ENCODE results near the gene OGG1.

Gene OGG1

DNA sequence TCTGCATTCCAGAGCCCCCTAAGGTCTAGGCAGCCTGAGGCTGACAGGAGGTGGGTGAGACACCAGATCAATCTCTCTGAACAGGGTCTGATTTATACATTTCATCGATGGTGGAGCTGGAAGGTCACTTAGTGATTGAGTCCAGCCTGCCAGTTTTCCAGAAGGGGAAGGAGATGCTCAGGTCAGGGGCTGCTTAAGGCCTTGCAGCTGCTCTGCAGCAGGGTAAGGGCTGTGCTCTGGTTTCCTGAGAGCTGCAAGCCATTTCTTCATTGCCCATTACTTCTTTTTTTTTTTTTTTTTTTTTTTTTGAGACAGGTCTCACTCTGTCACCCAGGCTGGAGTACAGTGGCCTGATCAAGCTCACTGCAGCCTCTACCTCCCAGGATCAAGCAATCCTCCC, 31.8 kb downstream of the OGG1 start:
- Histone ChIP-seq H4K20me1 (peaks cover 0 to 16% (median 0%) of the 10 kb centered on the region in 11 experiments; a peak in 6 of 22 replicates), H3K9ac (peak overlapping the region; percentile 20 to 80 (median 68); a peak in 19 of 22 replicates), H3K27ac (peak overlapping the region in 8 of 11 experiments; percentile 12 to 94 (median 36); a peak in 11 of 22 replicates), H3K27me3 (peaks cover 0 to 22% (median 0%) of the 10 kb centered on the region in 11 experiments; a peak in 2 of 22 replicates), H3K4me3 (peak overlapping the region in 2 of 10 experiments; percentile 26 to 29; a peak in 1 of 20 replicates), H3K4me2 (peak overlapping the region; percentile 75 to 95 (median 90)), H3K9me3 (replicated peaks in 1 of 11) (no peaks in the 10 kb centered on the region), H3K36me3 (peaks cover 6 to 45% (median 21%) of the 10 kb centered on the region in 11 experiments; a peak in 16 of 22 replicates), H3K4me1 (peaks cover 57 to 71% (median 64%) of the 10 kb centered on the region in 10 experiments)
- TF ChIP-seq Cebpa-rat (IDR thresholded peaks at IDR 0.05) = no peak

DNA sequence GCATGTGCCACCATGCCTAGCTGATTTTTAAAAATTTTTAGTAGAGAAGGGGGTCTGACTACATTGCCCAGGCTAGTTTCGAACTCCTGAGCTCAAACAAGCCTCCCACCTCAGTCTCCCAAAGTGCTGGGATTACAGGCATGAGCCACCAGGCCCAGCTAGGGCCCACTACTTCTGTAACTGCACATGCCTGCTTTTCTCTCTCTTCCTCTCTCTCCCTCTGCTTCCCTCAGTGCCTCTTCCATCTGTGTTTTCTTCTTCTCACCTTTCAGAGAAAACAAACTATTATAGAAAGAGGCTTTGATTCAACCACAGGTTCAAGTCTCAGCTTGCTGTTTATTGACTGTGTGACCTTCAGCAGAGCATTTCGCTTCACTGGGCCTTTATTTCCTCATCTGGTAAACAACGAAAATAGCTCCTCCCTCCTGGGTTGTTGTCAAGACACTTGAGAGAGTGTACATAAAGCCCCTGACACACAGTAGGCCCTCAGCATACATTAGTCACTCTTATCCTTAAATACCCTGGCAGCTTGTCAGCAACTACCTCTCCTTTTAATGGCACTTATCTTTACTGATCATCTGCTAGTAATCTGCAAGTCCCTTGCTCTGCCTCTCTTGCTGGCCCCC, 32.3 kb downstream of the OGG1 start:
- H3K4me2 ChIP-seq = peak overlapping the region; percentile 75 to 95 (median 90)
- peak overlapping the region in 9 of 11 experiments; percentile 0 to 84 (median 26); a peak in 11 of 22 replicates for H3K27ac ChIP-seq
- H3K4me3 ChIP-seq = peak overlapping the region in 1 of 10 experiments; percentile 26; a peak in 1 of 20 replicates
- H3K9me3 ChIP-seq (replicated peaks in 1 of 11) = no peaks in the 10 kb centered on the region
- peaks cover 0 to 16% (median 0%) of the 10 kb centered on the region in 11 experiments; a peak in 6 of 22 replicates for H4K20me1 ChIP-seq
- peaks cover 8 to 50% (median 24%) of the 10 kb centered on the region in 11 experiments; a peak in 16 of 22 replicates for H3K36me3 ChIP-seq
- H3K4me1 ChIP-seq = peaks cover 57 to 69% (median 60%) of the 10 kb centered on the region in 10 experiments
- peaks cover 0 to 16% (median 0%) of the 10 kb centered on the region in 11 experiments; a peak in 1 of 22 replicates for H3K27me3 ChIP-seq
- no peak for TF ChIP-seq Cebpa-rat (IDR thresholded peaks at IDR 0.05)
- peak overlapping the region; percentile 20 to 80 (median 68); a peak in 18 of 22 replicates for H3K9ac ChIP-seq

DNA sequence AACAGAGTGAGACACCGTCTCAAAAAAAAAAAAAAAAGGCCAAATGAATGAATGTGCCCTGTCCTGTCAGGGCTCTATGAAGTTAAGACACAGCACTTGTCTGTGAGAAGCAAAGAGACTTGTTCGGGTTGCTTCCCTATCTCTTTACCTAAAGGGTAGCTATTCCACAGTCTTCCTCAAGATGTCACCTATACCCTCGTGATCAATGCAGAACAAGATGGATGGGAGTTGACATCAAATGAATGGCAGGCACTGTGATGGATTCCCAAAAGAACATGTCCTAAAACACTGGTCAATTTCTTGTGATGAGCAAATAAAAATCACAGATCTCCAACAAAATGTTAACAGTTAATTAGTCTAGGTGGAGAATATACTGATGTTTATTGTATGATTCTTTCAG, 33.0 kb downstream of the OGG1 start:
- Histone ChIP-seq H3K4me1 (peaks cover 50 to 65% (median 53%) of the 10 kb centered on the region in 10 experiments), H3K4me2 (peak overlapping the region; percentile 75 to 95 (median 90)), H3K4me3 (no peak overlapping the region), H3K27me3 (peaks cover 0 to 11% (median 0%) of the 10 kb centered on the region in 11 experiments; a peak in 1 of 22 replicates), H4K20me1 (peaks cover 0 to 16% (median 0%) of the 10 kb centered on the region in 11 experiments; a peak in 5 of 22 replicates), H3K36me3 (peaks cover 8 to 57% (median 27%) of the 10 kb centered on the region in 11 experiments; a peak in 17 of 22 replicates), H3K27ac (0 out of 22 replicates have a peak overlapping the region, but pooled peaks of 2 of the 11 experiments have one; percentile 12 to 26), H3K9ac (peak overlapping the region in 5 of 11 experiments; percentile 6 to 79 (median 68); a peak in 6 of 22 replicates), H3K9me3 (replicated peaks in 1 of 11) (no peaks in the 10 kb centered on the region)
- no peak for TF ChIP-seq Cebpa-rat (IDR thresholded peaks at IDR 0.05)

DNA sequence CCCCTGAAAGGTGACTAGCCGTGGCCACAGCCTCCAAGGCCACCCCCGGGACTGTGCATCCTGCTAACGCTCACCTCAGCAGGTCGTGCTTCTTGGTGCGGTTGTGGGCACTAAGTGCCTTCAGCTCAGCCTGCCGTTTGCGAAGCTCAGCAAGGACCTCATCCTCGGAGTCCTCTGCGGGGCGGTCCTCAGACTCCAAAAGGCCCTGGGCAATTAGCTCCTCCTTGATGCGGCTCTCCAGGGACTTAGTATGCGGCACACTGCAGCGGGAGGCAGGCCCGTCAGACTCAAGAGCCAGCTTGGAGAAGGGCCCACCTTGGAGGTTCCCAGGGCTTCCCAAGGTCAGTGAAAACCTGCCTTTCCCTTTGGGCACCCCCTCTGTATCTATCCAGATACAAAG, 34.2 kb downstream of the OGG1 start:
- Histone ChIP-seq H3K27me3 (no peaks in the 10 kb centered on the region), H3K27ac (no peak overlapping the region), H3K4me1 (peaks cover 38 to 54% (median 41%) of the 10 kb centered on the region in 10 experiments), H3K36me3 (peaks cover 9 to 66% (median 28%) of the 10 kb centered on the region in 11 experiments; a peak in 17 of 22 replicates), H3K9ac (0 out of 22 replicates have a peak overlapping the region, but pooled peaks of 1 of the 11 experiments have one; percentile 19), H4K20me1 (peaks cover 0 to 8% (median 0%) of the 10 kb centered on the region in 11 experiments; a peak in 4 of 22 replicates), H3K9me3 (replicated peaks in 1 of 11) (no peaks in the 10 kb centered on the region), H3K4me3 (no peak overlapping the region), H3K4me2 (no peak overlapping the region)
- TF ChIP-seq Cebpa-rat (IDR thresholded peaks at IDR 0.05) = no peak

DNA sequence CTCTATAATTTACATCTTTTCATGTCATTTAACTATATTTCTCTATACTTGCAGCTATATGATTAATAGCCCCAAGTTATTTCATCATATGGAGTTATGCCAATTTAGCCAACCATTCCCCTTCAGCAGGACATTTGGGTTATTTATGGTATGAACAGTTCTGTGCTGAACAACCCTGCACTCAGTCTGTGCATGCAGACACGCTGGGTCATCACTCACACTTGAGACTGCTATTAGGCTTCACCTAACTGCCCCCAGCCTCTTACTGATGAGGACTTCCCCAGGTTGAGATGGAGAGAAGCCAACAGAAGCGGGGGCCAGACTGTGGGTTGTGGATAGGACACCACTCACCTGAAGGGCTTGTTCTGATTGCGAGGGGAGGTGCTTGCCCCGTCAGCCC, 35.2 kb downstream of the OGG1 start:
- Histone ChIP-seq H3K27ac (no peak overlapping the region), H3K36me3 (peaks cover 17 to 76% (median 37%) of the 10 kb centered on the region in 11 experiments; a peak in 19 of 22 replicates), H3K9me3 (replicated peaks in 1 of 11) (no peaks in the 10 kb centered on the region), H3K27me3 (no peaks in the 10 kb centered on the region), H3K9ac (no peak overlapping the region), H3K4me1 (peaks cover 29 to 44% (median 31%) of the 10 kb centered on the region in 10 experiments), H4K20me1 (no peaks in the 10 kb centered on the region), H3K4me2 (no peak overlapping the region), H3K4me3 (no peak overlapping the region)
- TF ChIP-seq Cebpa-rat (IDR thresholded peaks at IDR 0.05) = no peak

DNA sequence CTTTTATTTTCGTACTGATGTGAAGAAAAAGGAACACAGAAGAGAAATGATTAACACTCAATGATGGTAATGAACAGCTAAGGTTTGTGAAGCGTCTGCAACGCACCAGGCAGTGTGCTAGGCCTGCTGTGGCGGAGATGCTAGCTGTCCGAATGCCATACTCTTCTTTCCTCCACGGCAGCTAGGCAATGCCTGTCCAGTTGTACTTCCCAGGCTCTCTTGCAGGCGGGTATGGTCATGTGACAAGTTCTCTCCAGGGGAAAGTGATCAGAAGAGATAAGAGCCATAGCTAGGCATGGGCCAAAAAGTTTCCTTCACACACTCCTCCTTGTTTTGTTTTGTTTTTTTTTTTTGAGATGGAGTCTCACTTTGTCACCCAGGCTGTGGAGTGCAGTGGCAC, 35.9 kb downstream of the OGG1 start:
- H3K9ac ChIP-seq = peak overlapping the region in 1 of 11 experiments; percentile 24; a peak in 2 of 22 replicates
- H3K27ac ChIP-seq = no peak overlapping the region
- peaks cover 23 to 37% (median 29%) of the 10 kb centered on the region in 10 experiments for H3K4me1 ChIP-seq
- TF ChIP-seq Cebpa-rat (IDR thresholded peaks at IDR 0.05) = no peak
- H3K36me3 ChIP-seq = peaks cover 17 to 79% (median 38%) of the 10 kb centered on the region in 11 experiments; a peak in 19 of 22 replicates
- no peaks in the 10 kb centered on the region for H4K20me1 ChIP-seq
- H3K4me2 ChIP-seq = no peak overlapping the region; a peak in 1 of 22 replicates
- no peaks in the 10 kb centered on the region for H3K9me3 ChIP-seq (replicated peaks in 1 of 11)
- no peaks in the 10 kb centered on the region for H3K27me3 ChIP-seq
- no peak overlapping the region for H3K4me3 ChIP-seq

DNA sequence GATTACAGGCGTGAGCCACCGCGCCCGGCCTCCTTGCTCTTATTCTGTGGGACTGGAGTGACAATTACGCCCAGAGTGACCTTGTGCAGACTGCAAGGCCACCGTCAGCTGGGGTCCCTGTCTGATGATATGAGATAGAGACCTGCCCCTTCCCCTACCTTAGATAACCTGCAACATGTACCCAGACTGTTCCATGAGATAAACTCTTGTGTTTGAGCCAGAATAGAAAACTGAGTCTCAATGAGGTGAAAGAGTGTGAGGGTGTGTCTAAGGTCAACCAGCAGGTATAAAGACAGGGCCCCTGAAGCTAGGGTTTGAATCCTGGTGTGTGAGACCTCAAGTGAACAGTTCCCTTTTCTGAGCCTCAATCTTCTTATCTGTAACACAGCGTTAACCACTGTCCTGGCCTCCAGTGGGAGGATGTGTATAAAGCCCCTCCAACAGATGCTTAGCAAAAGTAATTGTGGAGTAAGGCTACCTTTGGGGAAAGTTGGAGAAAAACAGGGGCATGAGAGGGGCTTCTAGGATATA, 36.5 kb downstream of the OGG1 start:
- Histone ChIP-seq H3K9me3 (replicated peaks in 1 of 11) (no peaks in the 10 kb centered on the region), H3K4me2 (no peak overlapping the region), H3K4me3 (no peak overlapping the region), H3K4me1 (peaks cover 22 to 36% (median 29%) of the 10 kb centered on the region in 10 experiments), H3K27me3 (no peaks in the 10 kb centered on the region), H3K27ac (no peak overlapping the region), H4K20me1 (no peaks in the 10 kb centered on the region), H3K36me3 (peaks cover 17 to 85% (median 39%) of the 10 kb centered on the region in 11 experiments; a peak in 19 of 22 replicates), H3K9ac (no peak overlapping the region)
- no peak for TF ChIP-seq Cebpa-rat (IDR thresholded peaks at IDR 0.05)

DNA sequence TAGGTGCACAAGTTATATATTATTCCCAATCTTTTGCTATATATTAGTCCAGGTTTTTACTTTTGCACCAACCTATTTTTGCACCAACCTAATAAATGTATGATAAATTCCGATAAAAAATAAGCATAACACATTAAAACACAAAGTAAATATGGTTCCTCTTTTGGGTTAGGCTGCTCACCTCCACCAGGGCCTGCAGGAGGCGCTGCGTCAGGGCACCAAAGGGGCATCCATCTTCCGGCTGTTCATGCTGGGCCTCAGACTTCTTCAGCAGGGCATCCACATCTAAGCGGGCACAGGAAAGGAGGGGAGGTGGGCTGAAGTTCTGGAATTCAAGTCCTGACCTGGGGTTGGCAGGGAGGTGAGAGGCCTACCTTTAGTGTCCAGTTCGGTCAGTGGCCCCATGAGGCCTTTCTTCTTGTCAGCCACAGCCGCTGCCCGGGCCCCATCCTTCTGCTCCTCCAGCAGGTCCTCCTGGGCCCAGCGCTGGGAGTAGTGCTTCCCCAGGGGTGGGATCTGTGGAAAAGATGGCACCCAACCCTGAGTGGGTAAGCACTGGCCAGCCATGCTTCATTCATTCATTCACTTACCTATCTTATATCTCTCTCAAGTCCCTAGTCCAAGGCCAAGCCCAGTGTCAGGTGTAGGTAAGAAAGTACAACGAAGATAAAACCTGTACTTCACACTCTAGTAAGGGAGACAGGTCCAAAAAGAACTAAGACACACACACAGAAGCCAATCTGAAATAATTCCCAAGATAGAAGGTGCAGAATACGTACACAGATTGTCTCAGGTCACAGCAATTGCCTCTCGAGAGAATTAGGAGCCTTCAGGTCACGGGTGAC, 37.3 kb downstream of the OGG1 start:
- Histone ChIP-seq H3K9ac (0 out of 22 replicates have a peak overlapping the region, but pooled peaks of 1 of the 11 experiments have one; percentile 16), H3K27ac (no peak overlapping the region), H3K4me2 (no peak overlapping the region), H3K27me3 (no peaks in the 10 kb centered on the region), H3K4me3 (no peak overlapping the region), H4K20me1 (no peaks in the 10 kb centered on the region), H3K36me3 (peaks cover 17 to 78% (median 39%) of the 10 kb centered on the region in 11 experiments; a peak in 19 of 22 replicates), H3K9me3 (replicated peaks in 1 of 11) (no peaks in the 10 kb centered on the region), H3K4me1 (peaks cover 22 to 36% (median 29%) of the 10 kb centered on the region in 10 experiments)
- no peak for TF ChIP-seq Cebpa-rat (IDR thresholded peaks at IDR 0.05)

All from BLaER1 treated with 17β-estradiol and CSF1 and Interleukin-3, amounts not matched to agents 10 nM and 100 nM (cell line).